GM12873 (cell line): ENCODE measurements around the gene SNPH.

Source experiments
- CTCF ChIP-seq: IDR thresholded peaks from 2 replicates; pipeline ENCODE4 v1.5.1; 2012; ENCODE audit warnings: low read depth, mild to moderate bottlenecking, moderate library complexity, low read length, control low read depth; ENCODE audit not compliant: insufficient read depth; ENCODE audit errors: missing control alignments

SNPH gene

GRCh38 chr20:1310506-1311190 is 44.6 kb downstream of the SNPH start:
- no peak for TF ChIP-seq CTCF

GRCh38 chr20:1312308-1312707 is 46.2 kb downstream of the SNPH start:
- TF ChIP-seq CTCF = no peak

GRCh38 chr20:1312904-1313235 is 46.8 kb downstream of the SNPH start:
- TF ChIP-seq CTCF = no peak

- TF ChIP-seq CTCF = peak; percentile 91
Observed at GRCh38 chr20:1313236-1313964, 47.3 kb downstream of the SNPH start.

GRCh38 chr20:1315804-1316203 is 49.7 kb downstream of the SNPH start:
- no peak for TF ChIP-seq CTCF

GRCh38 chr20:1317545-1318255 is 51.6 kb downstream of the SNPH start:
- TF ChIP-seq CTCF = no peak

- TF ChIP-seq CTCF = no peak
Observed at GRCh38 chr20:1319051-1319450, 53.0 kb downstream of the SNPH start.
